HFF-Myc (cell line): ENCODE measurements around the gene FGFBP3.

Source experiments
- DNase-seq: peaks from one replicate; pipeline ENCODE4 v3.0.0-alpha.2; 2011; ENCODE audit warnings: low read depth; ENCODE audit errors: extremely low read depth
- H3K4me3 ChIP-seq: replicated peaks from 2 replicates; pipeline ENCODE4 v1.5.1; 2011; ENCODE audit warnings: low read depth, mild to moderate bottlenecking, control low read depth, low read length
- CTCF ChIP-seq: IDR thresholded peaks from 2 replicates; pipeline ENCODE4 v1.5.1; 2012; ENCODE audit warnings: mild to moderate bottlenecking, low read depth, low read length, control low read depth; ENCODE audit errors: missing control alignments

FGFBP3 gene

GRCh38 chr10:91909117-91909677, at the start of gene FGFBP3:
Gene FGFBP3, minus strand, starts transcription at chr10:91909486. Its CDS starts 517 bp downstream, at chr10:91908969.
- TF ChIP-seq CTCF = no peak
- peak within 1 kb of the TSS; percentile 64 for H3K4me3 ChIP-seq
- DNase-seq = no peak

- TF ChIP-seq CTCF = no peak
- no peak overlapping the region for H3K4me3 ChIP-seq
These were observed 47.8 kb upstream of the FGFBP3 start for GRCh38 chr10:91957091-91957490.

GRCh38 chr10:91955114-91955513, 45.8 kb upstream of the FGFBP3 start:
- DNase-seq = no peak
- no peak for TF ChIP-seq CTCF

More at GRCh38 chr10:91957091-91957490, 47.8 kb upstream of the FGFBP3 start:
- DNase-seq = no peak

GRCh38 chr10:91953600-91954160, 44.4 kb upstream of the FGFBP3 start:
- no peak for TF ChIP-seq CTCF
- no peak overlapping the region for H3K4me3 ChIP-seq
- no peak for DNase-seq

More at GRCh38 chr10:91955114-91955513, 45.8 kb upstream of the FGFBP3 start:
- no peak overlapping the region for H3K4me3 ChIP-seq

GRCh38 chr10:91944880-91945630, 35.8 kb upstream of the FGFBP3 start:
- H3K4me3 ChIP-seq = no peak overlapping the region
- TF ChIP-seq CTCF = no peak
- no peak for DNase-seq

GRCh38 chr10:91941426-91941825, 32.1 kb upstream of the FGFBP3 start:
- H3K4me3 ChIP-seq = no peak overlapping the region
- no peak for TF ChIP-seq CTCF
- DNase-seq = no peak
